ENCODE measurements around the gene CHD9NB.

GRCh38 chr16:53080345-53081031 lies 27.8 kb upstream of the CHD9NB start:
- TF ChIP-seq CTCF (conservative IDR thresholded peaks at IDR 0.05) (no peak), EZH2 (IDR thresholded peaks at IDR 0.05; ENCODE audit: low read depth) (no peak)
